Measurements from ENCODE around the gene MAD1L1. TPM values are rescaled to one million over a fixed set of nuclear protein-coding genes. Genes with fewer than 3 reads are reported as not detected.

MAD1L1 gene
- total RNA-seq, 1 donor from 2014 or later, result 32.7 TPM

DNA sequence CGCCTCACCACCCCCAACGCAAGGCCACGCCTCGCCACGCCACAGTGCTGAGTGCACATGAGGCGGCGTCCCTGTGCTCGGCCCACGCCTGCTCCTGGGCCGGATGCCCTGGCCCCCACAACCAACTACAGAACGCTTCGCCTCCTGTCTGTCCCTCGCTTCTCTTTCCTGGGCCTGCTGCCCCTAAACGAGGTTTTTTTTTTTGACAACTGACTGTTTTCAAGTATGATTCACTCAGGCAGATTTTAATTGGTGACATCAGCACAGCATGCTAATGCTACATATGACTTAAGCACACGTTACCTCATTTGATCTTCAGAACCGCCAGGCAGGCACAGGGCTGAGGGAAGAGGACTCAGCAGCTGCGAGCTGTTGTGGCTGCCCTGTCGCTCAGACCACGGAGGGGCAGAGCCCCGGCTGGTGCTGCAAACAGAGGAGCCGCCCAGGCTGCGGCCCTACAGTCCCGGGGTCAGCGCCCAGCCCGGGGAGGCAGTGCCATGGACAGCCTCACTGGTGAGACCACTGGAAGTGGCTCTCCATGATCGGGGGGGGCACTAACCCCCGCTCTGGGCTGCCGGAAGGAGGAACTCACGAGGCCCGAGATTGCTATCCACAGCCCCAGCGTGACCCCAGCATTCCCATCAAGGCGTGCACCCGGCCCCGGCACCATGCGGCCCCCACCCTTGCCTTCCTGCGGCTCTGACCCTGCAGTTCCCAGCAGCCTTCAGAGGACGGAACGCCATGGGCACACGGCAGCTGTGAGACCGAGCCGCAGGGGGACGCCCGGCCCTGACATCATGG, 212.8 kb downstream of the MAD1L1 start:
- DNase-seq (ENCODE audit: extremely low spot score, unreplicated experiment), result no peak
- no peaks in the 10 kb centered on the region for H3K27me3 Mint-ChIP-seq (ENCODE audit: unreplicated experiment)
- no peak overlapping the region for H3K27ac Mint-ChIP-seq (ENCODE audit: unreplicated experiment)
- no peak overlapping the region for H3K4me3 Mint-ChIP-seq (ENCODE audit: unreplicated experiment)
- peaks cover 30% of the 10 kb centered on the region for H3K4me1 Mint-ChIP-seq (ENCODE audit: unreplicated experiment)
- H3K9me3 Mint-ChIP-seq (ENCODE audit: unreplicated experiment), result peaks cover 11% of the 10 kb centered on the region
- TF ChIP-seq, protein P1, sequence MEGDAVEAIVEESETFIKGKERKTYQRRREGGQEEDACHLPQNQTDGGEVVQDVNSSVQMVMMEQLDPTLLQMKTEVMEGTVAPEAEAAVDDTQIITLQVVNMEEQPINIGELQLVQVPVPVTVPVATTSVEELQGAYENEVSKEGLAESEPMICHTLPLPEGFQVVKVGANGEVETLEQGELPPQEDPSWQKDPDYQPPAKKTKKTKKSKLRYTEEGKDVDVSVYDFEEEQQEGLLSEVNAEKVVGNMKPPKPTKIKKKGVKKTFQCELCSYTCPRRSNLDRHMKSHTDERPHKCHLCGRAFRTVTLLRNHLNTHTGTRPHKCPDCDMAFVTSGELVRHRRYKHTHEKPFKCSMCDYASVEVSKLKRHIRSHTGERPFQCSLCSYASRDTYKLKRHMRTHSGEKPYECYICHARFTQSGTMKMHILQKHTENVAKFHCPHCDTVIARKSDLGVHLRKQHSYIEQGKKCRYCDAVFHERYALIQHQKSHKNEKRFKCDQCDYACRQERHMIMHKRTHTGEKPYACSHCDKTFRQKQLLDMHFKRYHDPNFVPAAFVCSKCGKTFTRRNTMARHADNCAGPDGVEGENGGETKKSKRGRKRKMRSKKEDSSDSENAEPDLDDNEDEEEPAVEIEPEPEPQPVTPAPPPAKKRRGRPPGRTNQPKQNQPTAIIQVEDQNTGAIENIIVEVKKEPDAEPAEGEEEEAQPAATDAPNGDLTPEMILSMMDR (IDR thresholded peaks at IDR 0.05), result no peak
- H3K36me3 Mint-ChIP-seq (ENCODE audit: unreplicated experiment), result peaks cover 10% of the 10 kb centered on the region

- peaks cover 29% of the 10 kb centered on the region for H3K4me1 Mint-ChIP-seq (ENCODE audit: unreplicated experiment)
- peaks cover 5% of the 10 kb centered on the region for H3K36me3 Mint-ChIP-seq (ENCODE audit: unreplicated experiment)
- H3K27me3 Mint-ChIP-seq (ENCODE audit: unreplicated experiment), result no peaks in the 10 kb centered on the region
- no peak for DNase-seq (ENCODE audit: extremely low spot score, unreplicated experiment)
- H3K27ac Mint-ChIP-seq (ENCODE audit: unreplicated experiment), result peak overlapping the region; percentile 74
- no peak overlapping the region for H3K4me3 Mint-ChIP-seq (ENCODE audit: unreplicated experiment)
- H3K9me3 Mint-ChIP-seq (ENCODE audit: unreplicated experiment), result peaks cover 5% of the 10 kb centered on the region
- TF ChIP-seq, protein P1 (IDR thresholded peaks at IDR 0.05), result no peak
Measured at GRCh38 chr7:2019461-2019710, 213.4 kb downstream of the MAD1L1 start.

DNA sequence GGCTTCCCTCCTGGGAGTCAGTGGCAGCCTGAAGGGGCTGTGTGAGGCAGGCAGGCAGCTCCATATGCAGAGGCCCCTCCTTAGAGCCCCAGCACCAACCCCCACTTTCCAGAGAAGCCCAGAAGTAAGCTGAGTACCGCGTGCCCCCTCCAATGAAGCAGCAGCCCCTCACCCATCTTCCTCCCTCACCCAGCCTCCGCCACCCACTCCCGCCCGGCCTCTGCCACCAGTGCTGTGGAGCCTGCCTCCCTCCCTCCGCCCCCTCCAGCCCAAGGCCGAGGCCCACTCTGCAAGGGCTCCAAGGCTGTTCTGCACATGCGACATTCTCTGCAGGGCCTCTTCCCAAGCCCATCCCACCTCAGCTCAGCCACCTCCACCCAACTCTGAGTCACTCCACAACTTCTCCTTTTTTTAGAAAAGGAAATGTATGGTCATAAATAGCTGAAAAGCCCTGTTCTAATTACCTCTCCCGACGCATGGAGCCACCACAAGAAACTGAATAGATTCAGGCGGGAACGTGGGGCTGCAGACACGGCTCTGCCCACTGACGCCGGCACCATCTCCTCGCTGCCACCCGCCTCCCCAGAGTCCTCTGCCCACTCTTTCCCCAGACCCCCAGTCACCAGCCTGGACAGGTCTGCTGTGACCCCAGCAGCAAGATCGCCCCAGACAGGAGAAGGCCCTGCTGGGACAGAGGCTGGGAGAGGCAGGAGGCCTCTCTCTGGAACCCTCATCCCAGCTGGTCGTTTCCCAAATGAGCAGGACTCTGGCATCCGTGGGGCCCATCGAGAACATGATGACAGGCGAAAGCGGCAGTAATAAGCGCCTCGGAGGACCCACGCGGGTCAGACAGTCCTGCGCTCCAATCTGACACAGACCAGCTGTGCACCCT, 213.9 kb downstream of the MAD1L1 start:
- H3K27ac Mint-ChIP-seq (ENCODE audit: unreplicated experiment), result peak overlapping the region; percentile 74
- TF ChIP-seq, protein P1 (IDR thresholded peaks at IDR 0.05), result no peak
- H3K27me3 Mint-ChIP-seq (ENCODE audit: unreplicated experiment), result no peaks in the 10 kb centered on the region
- no peaks in the 10 kb centered on the region for H3K36me3 Mint-ChIP-seq (ENCODE audit: unreplicated experiment)
- peaks cover 25% of the 10 kb centered on the region for H3K4me1 Mint-ChIP-seq (ENCODE audit: unreplicated experiment)
- no peak for DNase-seq (ENCODE audit: extremely low spot score, unreplicated experiment)
- no peaks in the 10 kb centered on the region for H3K9me3 Mint-ChIP-seq (ENCODE audit: unreplicated experiment)
- H3K4me3 Mint-ChIP-seq (ENCODE audit: unreplicated experiment), result no peak overlapping the region

DNA sequence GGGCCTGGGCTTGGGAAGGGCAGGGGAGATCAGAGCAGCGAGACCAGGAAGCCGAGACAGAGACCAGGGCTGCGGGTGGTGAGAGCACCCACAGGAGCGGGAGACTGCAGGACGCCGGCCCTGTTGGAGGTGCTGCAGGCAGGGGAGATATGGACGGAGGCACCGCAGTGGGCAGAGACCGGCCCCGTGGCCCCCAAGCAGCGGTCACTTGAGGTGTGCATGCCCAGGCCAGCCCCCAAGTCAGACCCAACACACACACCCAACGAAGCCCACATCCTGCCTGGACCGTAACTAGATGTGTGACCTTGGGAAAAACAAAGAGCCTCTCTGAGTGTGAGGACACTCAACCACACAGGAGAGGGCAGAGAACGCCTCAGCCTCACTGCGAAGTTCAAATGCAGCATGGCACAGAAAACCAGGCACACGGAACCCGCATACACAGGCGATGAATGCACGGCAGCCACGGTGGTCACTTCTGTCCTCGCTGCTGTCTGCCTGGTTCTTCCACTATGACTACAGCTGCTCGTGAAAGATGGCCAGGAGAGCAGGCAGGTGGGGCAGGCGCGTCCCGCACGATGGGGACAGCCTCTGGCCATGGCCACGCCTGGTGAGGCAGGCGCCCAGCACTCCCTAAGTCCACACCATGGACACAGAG, 214.7 kb downstream of the MAD1L1 start:
- TF ChIP-seq, protein P1 (IDR thresholded peaks at IDR 0.05), result no peak
- Mint-ChIP-seq H3K27ac (ENCODE audit: unreplicated experiment) (no peak overlapping the region), H3K27me3 (ENCODE audit: unreplicated experiment) (no peaks in the 10 kb centered on the region), H3K36me3 (ENCODE audit: unreplicated experiment) (peaks cover 5% of the 10 kb centered on the region), H3K4me1 (ENCODE audit: unreplicated experiment) (peaks cover 29% of the 10 kb centered on the region), H3K4me3 (ENCODE audit: unreplicated experiment) (no peak overlapping the region), H3K9me3 (ENCODE audit: unreplicated experiment) (no peaks in the 10 kb centered on the region)
- DNase-seq (ENCODE audit: extremely low spot score, unreplicated experiment), result no peak

DNA sequence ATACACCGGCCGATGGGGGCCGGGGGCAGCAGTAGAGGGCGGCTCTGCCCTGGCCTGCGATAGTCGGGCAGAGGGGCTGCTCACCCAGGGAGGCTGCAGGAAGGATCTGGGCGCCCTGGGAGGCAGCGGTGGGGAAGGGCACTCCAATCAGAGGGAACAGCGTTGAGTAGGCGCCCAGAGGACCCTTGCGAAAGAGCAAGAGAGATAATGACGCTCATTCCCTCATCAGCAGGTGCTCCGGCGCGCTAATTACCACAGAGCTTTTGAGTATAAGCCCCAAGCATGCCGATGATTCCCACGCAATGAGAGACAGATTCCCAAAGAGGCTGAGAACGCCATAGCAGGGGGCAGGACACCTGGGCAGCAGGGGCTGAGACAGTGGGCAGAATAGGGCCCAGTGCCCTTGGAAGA, 215.3 kb downstream of the MAD1L1 start:
- no peak for DNase-seq (ENCODE audit: extremely low spot score, unreplicated experiment)
- no peak overlapping the region for H3K27ac Mint-ChIP-seq (ENCODE audit: unreplicated experiment)
- peaks cover 5% of the 10 kb centered on the region for H3K36me3 Mint-ChIP-seq (ENCODE audit: unreplicated experiment)
- H3K4me3 Mint-ChIP-seq (ENCODE audit: unreplicated experiment), result no peak overlapping the region
- H3K27me3 Mint-ChIP-seq (ENCODE audit: unreplicated experiment), result no peaks in the 10 kb centered on the region
- TF ChIP-seq, protein P1 (IDR thresholded peaks at IDR 0.05), result no peak
- H3K4me1 Mint-ChIP-seq (ENCODE audit: unreplicated experiment), result peaks cover 34% of the 10 kb centered on the region
- no peaks in the 10 kb centered on the region for H3K9me3 Mint-ChIP-seq (ENCODE audit: unreplicated experiment)

All from osteocyte (in vitro differentiated cells).